GM12891 (cell line): Measurements from ENCODE around the gene OR2C1.

Experiments used
- DNase-seq: peaks from one replicate; pipeline ENCODE4 v3.0.0; 2011; ENCODE audit warnings: low spot score; ENCODE audit not compliant: insufficient read length
- FAIRE-seq: peaks from 2 replicates; lab custom pipeline; 2011; peaks lifted over from hg19 to GRCh38; lab: Jason Lieb, UNC
- PAX5 ChIP-seq: IDR thresholded peaks from 2 replicates; pipeline ENCODE4 v1.6.1; 2011; ENCODE audit warnings: low read length, moderate library complexity, mild to moderate bottlenecking; ENCODE audit not compliant: insufficient read depth, severe bottlenecking
- POLR2A ChIP-seq: IDR thresholded peaks from 2 replicates; pipeline ENCODE4 v1.6.1; 2011; ENCODE audit warnings: low read depth, low read length, control low read depth
- POLR2AphosphoS5 ChIP-seq: IDR thresholded peaks from 2 replicates; pipeline ENCODE4 v1.6.1; 2011; ENCODE audit warnings: low read depth, low read length, control low read depth
- POU2F2 ChIP-seq: IDR thresholded peaks from 2 replicates; pipeline ENCODE4 v1.6.1; 2011; ENCODE audit warnings: low read depth, mild to moderate bottlenecking, control low read depth, low read length, moderate library complexity
- SPI1 ChIP-seq: IDR thresholded peaks from 2 replicates; pipeline ENCODE4 v1.6.1; 2011; ENCODE audit warnings: low read depth, low read length, control low read depth
- TAF1 ChIP-seq: IDR thresholded peaks from 2 replicates; pipeline ENCODE4 v1.6.1; 2011; ENCODE audit warnings: low read depth, low read length, control low read depth

The OR2C1 gene

GRCh38 chr16:3348547-3349167 is 7.0 kb upstream of the OR2C1 start:
- peak; percentile 51 for FAIRE-seq
- no peak for TF ChIP-seq SPI1
- TF ChIP-seq PAX5, result no peak
- no peak for TF ChIP-seq POU2F2
- no peak for TF ChIP-seq POLR2AphosphoS5
- no peak for TF ChIP-seq POLR2A
- TF ChIP-seq TAF1, result no peak
- DNase-seq, result no peak

DNA sequence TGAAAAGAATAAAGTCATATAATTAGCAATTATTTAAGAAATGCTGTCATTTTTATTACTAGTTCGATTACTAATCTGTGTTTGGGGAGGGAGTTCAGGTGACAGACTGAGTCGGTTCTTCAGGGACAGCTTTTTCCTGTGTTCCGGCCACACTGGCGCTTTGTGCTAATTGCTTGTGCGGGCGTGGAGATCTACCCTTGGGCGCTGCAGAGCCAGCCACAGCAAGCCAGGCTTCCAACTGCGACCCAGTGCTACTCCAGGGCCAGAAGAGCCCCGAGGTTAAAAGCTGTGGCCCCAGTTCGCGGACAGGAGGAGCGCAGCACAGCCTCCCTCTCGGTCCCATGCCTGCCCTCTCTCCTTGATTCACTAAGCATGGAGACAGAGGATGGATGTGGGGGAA is 6.5 kb upstream of the OR2C1 start:
- FAIRE-seq (no peak), DNase-seq (no peak)
- TF ChIP-seq TAF1 (no peak), POLR2AphosphoS5 (no peak), PAX5 (no peak), POU2F2 (no peak)

DNA sequence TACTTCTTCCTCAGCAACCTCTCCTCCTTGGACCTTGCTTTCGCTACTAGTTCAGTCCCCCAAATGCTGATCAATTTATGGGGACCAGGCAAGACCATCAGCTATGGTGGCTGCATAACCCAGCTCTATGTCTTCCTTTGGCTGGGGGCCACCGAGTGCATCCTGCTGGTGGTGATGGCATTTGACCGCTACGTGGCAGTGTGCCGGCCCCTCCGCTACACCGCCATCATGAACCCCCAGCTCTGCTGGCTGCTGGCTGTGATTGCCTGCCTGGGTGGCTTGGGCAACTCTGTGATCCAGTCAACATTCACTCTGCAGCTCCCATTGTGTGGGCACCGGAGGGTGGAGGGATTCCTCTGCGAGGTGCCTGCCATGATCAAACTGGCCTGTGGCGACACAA is 429 bp downstream of the OR2C1 start:
- FAIRE-seq (no peak), DNase-seq (no peak)

DNA sequence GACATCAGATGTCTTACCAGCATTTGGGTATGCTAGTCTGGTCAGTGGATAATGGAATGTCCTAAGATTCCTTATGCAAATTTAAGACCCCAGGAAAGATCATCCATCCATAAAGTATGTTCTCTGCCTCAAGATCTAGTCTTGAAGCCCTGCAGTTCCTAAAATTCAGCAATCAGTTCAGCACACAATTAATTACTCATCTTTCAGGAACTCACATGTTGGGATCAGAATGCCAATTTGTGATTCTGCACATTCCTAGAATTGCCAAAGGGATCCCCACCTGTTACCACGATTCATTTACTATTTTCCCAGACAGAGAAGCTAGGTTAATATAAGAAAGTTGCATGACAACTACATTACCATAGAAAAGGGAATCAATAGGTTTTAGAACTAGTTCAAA is 3.2 kb downstream of the OR2C1 start:
- DNase-seq (no peak), FAIRE-seq (no peak)
- no peak for TF ChIP-seq POLR2AphosphoS5

More for the DNA sequence above, 429 bp downstream of the OR2C1 start:
- TF ChIP-seq POLR2A (no peak), POU2F2 (no peak), PAX5 (no peak), SPI1 (no peak), TAF1 (no peak), POLR2AphosphoS5 (no peak)

GRCh38 chr16:3362931-3363330 is 7.2 kb downstream of the OR2C1 start:
- TF ChIP-seq SPI1 (no peak), POLR2AphosphoS5 (no peak)
- no peak for FAIRE-seq

GRCh38 chr16:3363793-3364192 is 8.1 kb downstream of the OR2C1 start:
- no peak for FAIRE-seq
- DNase-seq, result no peak
- no peak for TF ChIP-seq POU2F2
- TF ChIP-seq POLR2AphosphoS5, result no peak
- no peak for TF ChIP-seq POLR2A
- TF ChIP-seq SPI1, result no peak
- no peak for TF ChIP-seq PAX5
- TF ChIP-seq TAF1, result no peak

More at GRCh38 chr16:3362931-3363330, 7.2 kb downstream of the OR2C1 start:
- DNase-seq, result no peak

GRCh38 chr16:3364774-3365427 is 9.2 kb downstream of the OR2C1 start:
- DNase-seq (peak; percentile 66), FAIRE-seq (peak; percentile 90)
- TF ChIP-seq SPI1 (no peak), POLR2AphosphoS5 (peak; percentile 63; the same call in 1 of the 2 replicates), POLR2A (peak; percentile 69), TAF1 (peak; percentile 50), POU2F2 (no peak)

DNA sequence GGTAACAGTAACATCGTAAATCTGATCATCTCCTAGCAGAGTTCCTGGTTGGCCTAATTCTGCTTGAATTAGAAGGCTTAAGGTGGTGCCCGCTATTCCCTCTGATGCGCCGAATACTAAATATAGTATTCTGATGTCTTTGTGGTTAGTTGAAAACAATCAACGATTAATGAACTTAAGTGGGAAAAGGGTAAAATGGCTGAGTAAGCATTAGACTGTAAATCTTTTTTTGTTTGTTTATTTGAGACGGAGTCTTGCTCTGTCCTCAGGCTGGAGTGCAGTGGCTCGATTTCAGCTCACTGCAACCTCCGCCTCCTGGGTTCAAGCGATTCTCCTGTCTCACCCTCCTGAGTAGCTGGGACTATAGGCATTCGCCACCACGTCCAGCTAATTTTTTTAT is 13.4 kb downstream of the OR2C1 start:
- TF ChIP-seq POLR2AphosphoS5 (no peak), PAX5 (no peak), SPI1 (no peak), POU2F2 (no peak)
- DNase-seq, result no peak
- FAIRE-seq, result no peak

DNA sequence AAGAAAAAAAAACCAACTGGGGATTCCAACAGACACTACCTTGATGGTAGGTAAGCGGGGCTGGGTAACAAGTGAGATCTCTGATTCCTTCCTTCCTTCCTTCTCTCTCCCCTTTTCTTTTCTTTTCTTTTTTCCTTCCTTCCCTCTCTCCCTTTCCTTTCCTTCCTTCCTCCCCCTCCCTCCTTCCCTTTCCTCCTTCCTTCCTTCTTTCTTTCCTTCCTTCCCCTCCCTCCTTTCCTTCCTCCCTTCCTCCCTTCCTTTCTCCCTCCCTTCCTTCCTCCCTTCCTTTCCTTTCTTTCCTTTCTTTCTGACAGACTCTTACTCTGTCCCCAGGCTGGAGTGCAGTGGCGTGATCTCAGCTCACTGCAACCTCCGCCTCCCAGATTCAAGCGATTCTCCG is 20.0 kb downstream of the OR2C1 start:
- no peak for TF ChIP-seq POLR2AphosphoS5
- TF ChIP-seq POLR2A, result no peak
- no peak for TF ChIP-seq TAF1
- TF ChIP-seq PAX5, result no peak
- TF ChIP-seq POU2F2, result no peak
- no peak for TF ChIP-seq SPI1
- FAIRE-seq (no peak), DNase-seq (no peak)

DNA sequence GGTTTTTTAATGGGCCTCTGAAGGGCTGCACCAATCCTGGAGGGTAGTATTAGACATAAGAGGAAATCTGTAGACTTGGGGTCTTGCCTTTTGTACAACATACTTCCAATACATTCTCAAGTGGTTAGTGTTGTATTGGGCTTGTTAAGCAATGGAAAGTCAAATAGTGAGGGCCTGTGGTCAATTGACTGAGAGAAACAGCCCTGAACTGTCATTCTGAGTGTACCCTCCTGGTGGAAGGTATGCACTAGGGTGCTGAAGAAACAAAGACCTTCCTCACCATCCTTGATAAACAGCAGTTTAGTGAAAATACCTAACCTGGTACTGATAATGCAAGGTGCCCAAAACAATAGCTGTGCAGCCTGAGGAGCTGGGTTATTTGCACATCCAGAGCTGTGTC is 22.2 kb downstream of the OR2C1 start:
- no peak for FAIRE-seq
- TF ChIP-seq POLR2A (no peak), POLR2AphosphoS5 (no peak), TAF1 (no peak), PAX5 (no peak)
- DNase-seq, result no peak
